NCI-H2107 (cell line): ENCODE results near the gene CNPY3.
"Not testable (repeated sequence)": the region's sequence is repeated elsewhere in the genome, so short reads cannot be mapped to it uniquely, and the experiment has no call there.

Experiments used
- DNase-seq: peaks from one replicate; lab custom pipeline; 2025; lab: John Stamatoyannopoulos, UW

Gene CNPY3

GRCh38 chr6:42928986-42929820 lies at the start of gene CNPY3:
Gene CNPY3 (plus strand): TSS chr6:42929480. CDS start chr6:42929571, 91 bp downstream.
- peak; percentile 70 for DNase-seq

GRCh38 chr6:42880240-42880817 lies 49.0 kb upstream of the CNPY3 start:
- DNase-seq = not testable (repeated sequence)

- not testable (repeated sequence) for DNase-seq
Observed at GRCh38 chr6:42880871-42881270, 48.4 kb upstream of the CNPY3 start.

GRCh38 chr6:42885702-42886101 lies 43.6 kb upstream of the CNPY3 start:
- DNase-seq = no peak

- DNase-seq = not testable (repeated sequence)
Observed at GRCh38 chr6:42888201-42888600, 41.1 kb upstream of the CNPY3 start.

- DNase-seq = no peak
Observed at GRCh38 chr6:42889815-42890214, 39.5 kb upstream of the CNPY3 start.

- peak; percentile 62 for DNase-seq
Observed at GRCh38 chr6:42890311-42891198, 38.7 kb upstream of the CNPY3 start.

- DNase-seq = no peak
Observed at GRCh38 chr6:42891199-42891722, 38.0 kb upstream of the CNPY3 start.

GRCh38 chr6:42894041-42894828 lies 35.0 kb upstream of the CNPY3 start:
- DNase-seq = not testable (repeated sequence)

- no peak for DNase-seq
Observed at GRCh38 chr6:42896178-42896719, 33.0 kb upstream of the CNPY3 start.

- peak; percentile 11 for DNase-seq
Observed at GRCh38 chr6:42898891-42899361, 30.4 kb upstream of the CNPY3 start.

- DNase-seq = no peak
Observed at GRCh38 chr6:42899871-42900270, 29.4 kb upstream of the CNPY3 start.

- DNase-seq = peak; percentile 53
Observed at GRCh38 chr6:42901538-42901957, 27.7 kb upstream of the CNPY3 start.

GRCh38 chr6:42902429-42903263 lies 26.6 kb upstream of the CNPY3 start:
- not testable (repeated sequence) for DNase-seq

GRCh38 chr6:42904467-42904866 lies 24.8 kb upstream of the CNPY3 start:
- no peak for DNase-seq

- DNase-seq = no peak
Observed at GRCh38 chr6:42907336-42907735, 21.9 kb upstream of the CNPY3 start.

- no peak for DNase-seq
Observed at GRCh38 chr6:42909835-42910234, 19.4 kb upstream of the CNPY3 start.

- DNase-seq = no peak
Observed at GRCh38 chr6:42911171-42912021, 17.9 kb upstream of the CNPY3 start.

GRCh38 chr6:42914546-42914945 lies 14.7 kb upstream of the CNPY3 start:
- DNase-seq = no peak
